IMR-90 (cell line): ENCODE measurements around the gene UPP2. TPM values are rescaled to one million over a fixed set of nuclear protein-coding genes. Genes with fewer than 3 reads are reported as not detected.

Experiments
- ATAC-seq: fragments of 200-7000 bp; cut with Tn5 transposase; 2 replicates; pipeline ENCODE4 v1.9.1; 2020; ENCODE audit warnings: low read depth, mild to moderate bottlenecking, moderate library complexity
- BruUV-seq: library from RNA; stranded (reverse); fragments of 400-500 nt; replicated peaks from 2 replicates; lab custom pipeline; 2021; lab: Mats Ljungman, UMichigan
- CTCF ChIA-PET: fragments of 300-600 bp; formaldehyde crosslinking; extraction: SDS; loops from one replicate; lab custom pipeline; 2021; ENCODE audit warnings: antibody characterized with exemption; lab: Yijun Ruan, JAX
- POLR2A ChIA-PET: fragments of 300-600 bp; sonication (Branson Sonifier 250); formaldehyde crosslinking; loops from one replicate; lab custom pipeline; 2022; ENCODE audit warnings: antibody characterized with exemption; ENCODE audit not compliant: unreplicated experiment; lab: Charles Lee
- DNase-seq: peaks from one replicate; pipeline ENCODE4 v3.0.0; 2013
- H2AFZ ChIP-seq: replicated peaks from 2 replicates; pipeline ENCODE3; 2013; ENCODE audit warnings: low read length, mild to moderate bottlenecking; ENCODE audit not compliant: poor library complexity
- H2AK5ac ChIP-seq: 2 replicates; pipeline ENCODE4 v1.6.1; 2013; ENCODE audit warnings: low read depth, low read length, inconsistent platforms
- H2AK9ac ChIP-seq: replicated peaks from 2 replicates; pipeline ENCODE3; 2013; ENCODE audit warnings: mild to moderate bottlenecking, low read depth, low read length, moderate library complexity; ENCODE audit not compliant: poor library complexity
- H2BK120ac ChIP-seq: 2 replicates; pipeline ENCODE4 v1.6.1; 2013; ENCODE audit warnings: low read depth, low read length, inconsistent platforms
- H2BK15ac ChIP-seq: 3 replicates; pipeline ENCODE4 v1.6.1; 2013; ENCODE audit warnings: low read depth, low read length, inconsistent platforms
- H2BK20ac ChIP-seq: 2 replicates; pipeline ENCODE4 v1.6.1; 2013; ENCODE audit warnings: low read depth, mild to moderate bottlenecking, inconsistent platforms, low read length, moderate library complexity
- H2BK5ac ChIP-seq: 2 replicates; pipeline ENCODE4 v1.6.1; 2013; ENCODE audit warnings: mild to moderate bottlenecking, low read depth, low read length, inconsistent platforms; ENCODE audit not compliant: poor library complexity, severe bottlenecking
- H3K14ac ChIP-seq: replicated peaks from 2 replicates; pipeline ENCODE4 v1.6.1; 2013; ENCODE audit warnings: low read depth, low read length, inconsistent platforms
- H3K18ac ChIP-seq: 2 replicates; pipeline ENCODE4 v1.6.1; 2013; ENCODE audit warnings: low read depth, low read length, control low read depth
- H3K23ac ChIP-seq: 2 replicates; pipeline ENCODE4 v1.6.1; 2013; ENCODE audit warnings: low read depth, low read length, inconsistent platforms
- H3K27ac ChIP-seq: 2 replicates; pipeline ENCODE4 v1.5.1; 2013; ENCODE audit warnings: mild to moderate bottlenecking, control low read depth, low read length; ENCODE audit not compliant: insufficient read depth
- H3K27me3 ChIP-seq: 2 replicates; pipeline ENCODE4 v1.6.1; 2013; ENCODE audit warnings: low read length; ENCODE audit not compliant: control insufficient read depth, insufficient read depth
- H3K36me3 ChIP-seq: 2 replicates; pipeline ENCODE4 v1.6.1; 2013; ENCODE audit warnings: low read length, mixed read lengths; ENCODE audit not compliant: control insufficient read depth, insufficient read depth
- H3K4ac ChIP-seq: 2 replicates; pipeline ENCODE4 v1.6.1; 2013; ENCODE audit warnings: low read depth, low read length, inconsistent platforms
- H3K4me1 ChIP-seq: 2 replicates; pipeline ENCODE4 v1.6.1; 2013; ENCODE audit warnings: low read length, mixed read lengths; ENCODE audit not compliant: control insufficient read depth, insufficient read depth
- H3K4me2 ChIP-seq: 2 replicates; pipeline ENCODE4 v1.6.1; 2013; ENCODE audit warnings: low read depth, mild to moderate bottlenecking, control low read depth, low read length, moderate library complexity
- H3K4me3 ChIP-seq: 2 replicates; pipeline ENCODE4 v1.5.1; 2013; ENCODE audit warnings: low read depth, mild to moderate bottlenecking, control low read depth, low read length, moderate library complexity; ENCODE audit not compliant: insufficient read depth
- H3K56ac ChIP-seq: 2 replicates; pipeline ENCODE4 v1.6.1; 2013; ENCODE audit warnings: low read length, inconsistent platforms; ENCODE audit not compliant: insufficient read depth; ENCODE audit errors: extremely low read depth
- H3K79me1 ChIP-seq, 2 experiments: 2 replicates each; pipeline ENCODE4 v1.6.1; 2013; ENCODE audit warnings: low read length in 2 of 2, inconsistent platforms in 1 of 2, low read depth in 1 of 2
- H3K9ac ChIP-seq: 2 replicates; pipeline ENCODE4 v1.6.1; 2013; ENCODE audit warnings: low read depth, low read length, control low read depth
- H3K9me1 ChIP-seq: 2 replicates; pipeline ENCODE4 v1.6.1; 2013; ENCODE audit warnings: low read length, inconsistent platforms; ENCODE audit not compliant: insufficient read depth
- H3K9me3 ChIP-seq: 2 replicates; pipeline ENCODE4 v1.6.1; 2013; ENCODE audit warnings: low read length; ENCODE audit not compliant: control insufficient read depth, insufficient read depth
- H4K20me1 ChIP-seq: 2 replicates; pipeline ENCODE4 v1.6.1; 2013; ENCODE audit warnings: low read length, inconsistent platforms; ENCODE audit not compliant: insufficient read depth
- H4K5ac ChIP-seq: 2 replicates; pipeline ENCODE4 v1.6.1; 2013; ENCODE audit warnings: mild to moderate bottlenecking, low read depth, low read length, control low read depth
- H4K8ac ChIP-seq, 2 experiments: 2 replicates each; pipeline ENCODE4 v1.6.1; 2013; ENCODE audit warnings: low read depth in 2 of 2, low read length in 2 of 2, control low read depth in 1 of 2, inconsistent platforms in 1 of 2
- H4K91ac ChIP-seq: 2 replicates; pipeline ENCODE4 v1.6.1; 2013; ENCODE audit warnings: low read depth, low read length, inconsistent platforms; ENCODE audit not compliant: insufficient read depth
- CHD1 ChIP-seq: IDR thresholded peaks from 2 replicates; pipeline ENCODE4 v1.6.1; 2012; ENCODE audit warnings: low read depth, low read length, improper control_type of control experiment
- CTCF ChIP-seq: conservative IDR thresholded peaks from 2 replicates; pipeline ENCODE4 v1.5.1; 2012; ENCODE audit warnings: mild to moderate bottlenecking, low read depth, low read length, improper control_type of control experiment
- FOS ChIP-seq: fragments of 150-350 bp; IDR thresholded peaks from 2 replicates; pipeline ENCODE4 v1.6.1; 2016; ENCODE audit warnings: low read depth, low read length
- POLR2A ChIP-seq: IDR thresholded peaks from 2 replicates; pipeline ENCODE4 v1.6.1; 2012; ENCODE audit warnings: mild to moderate bottlenecking, low read depth, low read length
- RAD21 ChIP-seq: IDR thresholded peaks from 2 replicates; pipeline ENCODE4 v1.6.1; 2012; ENCODE audit warnings: low read length, improper control_type of control experiment
- RCOR1 ChIP-seq: IDR thresholded peaks from 2 replicates; pipeline ENCODE4 v1.6.1; 2012; ENCODE audit warnings: mild to moderate bottlenecking, low read length, improper control_type of control experiment; ENCODE audit not compliant: insufficient replicate concordance
- RFX5 ChIP-seq: IDR thresholded peaks from 2 replicates; pipeline ENCODE4 v1.8.0; 2012; ENCODE audit warnings: low read depth, mild to moderate bottlenecking, low read length, moderate library complexity
- WGBS, 2 experiments: methylation state at CpG; one replicate each; pipeline versions ENCODE4 v1.1.5 to v1.1.7; 2013; ENCODE audit warnings: missing lambda C conversion rate in 2 of 2; ENCODE audit not compliant: insufficient read length in 1 of 2; ENCODE audit errors: extremely low coverage in 2 of 2; 5-methylcytosine and 5-hydroxymethylcytosine counted together
- dilution Hi-C: fragments of 300-500 bp; cut with HindIII; formaldehyde crosslinking; loops from one replicate; pipeline ENCODE4 v1.14.3; 2018; ENCODE audit warnings: low sequenced_read_pairs; ENCODE audit not compliant: unreplicated experiment
- in situ Hi-C: fragments of 300-500 bp; cut with MboI; formaldehyde crosslinking; loops from 3 replicates; pipeline ENCODE4 v1.14.3; 2019; ENCODE audit warnings: low sequenced_read_pairs, inconsistent platforms, mixed read lengths
- intact Hi-C: fragments of 100-400 bp; cut with micrococcal nuclease; formaldehyde crosslinking; loops from 2 replicates; pipeline ENCODE4 v1.10.0; 2022
- polyA plus RNA-seq, 3 experiments: library from polyadenylated mRNA; depleted of rRNA; stranded (reverse); fragments of >200 nt; gene quantifications; 2 replicates each; pipeline ENCODE4 v1.2.3, GENCODE V29; 2012; ENCODE audit warnings: low replicate concordance in 1 of 3
- total RNA-seq: library from RNA; depleted of rRNA; stranded (reverse); fragments of >200 nt; gene quantifications from 2 replicates; pipeline ENCODE4 v1.2.3, GENCODE V29; 2012

UPP2 gene
- total and polyA plus RNA-seq, 2 of the 4 experiments (the other 2 are of a cell fraction): not detected

DNA sequence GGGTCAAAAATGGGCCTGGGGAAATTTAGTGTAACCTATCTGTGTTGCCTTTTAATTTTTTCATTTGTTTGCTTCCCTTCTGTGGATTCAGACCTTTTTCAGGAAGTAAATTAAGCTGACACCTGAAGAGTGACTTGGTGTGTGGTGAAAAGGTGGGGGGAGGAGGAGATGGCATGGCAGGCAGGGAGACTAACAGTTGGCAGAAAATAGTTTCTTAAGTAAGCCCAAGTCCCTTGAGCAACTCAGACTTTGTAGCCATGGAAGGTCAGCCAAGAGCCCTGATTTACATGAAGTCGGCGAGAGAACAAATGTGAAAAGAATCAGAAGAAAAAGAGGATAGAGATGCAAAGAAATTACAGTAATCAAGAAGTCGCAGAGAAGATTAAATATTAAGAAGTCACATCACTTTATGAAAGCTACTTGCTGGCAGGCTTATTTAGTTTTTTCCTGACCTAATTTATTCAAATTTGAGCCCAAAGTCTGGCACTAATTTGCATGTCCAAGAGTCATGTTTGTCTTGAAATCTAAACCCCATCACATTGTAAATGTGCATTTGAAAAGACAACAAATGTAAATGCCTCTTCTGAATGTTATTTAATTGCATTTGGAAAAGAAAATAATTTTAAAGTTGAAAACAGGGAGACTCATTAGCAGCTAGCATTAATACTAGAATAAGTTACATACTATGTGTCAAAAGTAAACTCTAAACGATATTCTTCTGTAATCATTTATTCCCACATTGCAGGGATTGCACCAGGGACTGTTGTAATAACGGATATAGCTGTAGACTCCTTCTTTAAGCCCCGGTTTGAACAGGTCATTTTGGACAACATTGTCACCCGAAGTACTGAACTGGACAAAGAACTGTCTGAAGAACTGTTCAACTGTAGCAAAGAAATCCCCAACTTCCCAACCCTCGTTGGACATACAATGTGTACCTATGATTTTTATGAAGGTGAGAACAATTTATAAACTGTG is 19.3 kb downstream of the UPP2 start:
- no peak overlapping the region for H3K4ac ChIP-seq
- H4K91ac ChIP-seq: no peak overlapping the region
- H3K4me2 ChIP-seq: no peak overlapping the region
- H4K8ac ChIP-seq: no peak overlapping the region
- POLR2A ChIA-PET: no interaction called here
- H2AK9ac ChIP-seq: no peak overlapping the region
- intact Hi-C loops: no loop called here
- H3K27ac ChIP-seq: no peak overlapping the region
- no peaks in the 10 kb centered on the region for H3K9me1 ChIP-seq
- no peak overlapping the region for H2BK15ac ChIP-seq
- no peak overlapping the region for H4K5ac ChIP-seq
- no peak overlapping the region for H2AFZ ChIP-seq
- no peak overlapping the region for H3K56ac ChIP-seq
- in situ Hi-C loops: no loop called here
- H3K9ac ChIP-seq: no peak overlapping the region
- no peaks in the 10 kb centered on the region for H3K4me1 ChIP-seq
- no peak overlapping the region for H2BK5ac ChIP-seq
- no peak overlapping the region for H2BK120ac ChIP-seq
- H3K14ac ChIP-seq: no peak overlapping the region
- no peak overlapping the region for H3K18ac ChIP-seq
- no peak overlapping the region for H3K4me3 ChIP-seq
- no peak overlapping the region for H2AK5ac ChIP-seq
- no peaks in the 10 kb centered on the region for H3K27me3 ChIP-seq
- DNase-seq (no peak), ATAC-seq (no peak)
- H3K9me3 ChIP-seq: no peaks in the 10 kb centered on the region
- dilution Hi-C loops: no loop called here
- H4K20me1 ChIP-seq: no peaks in the 10 kb centered on the region
- CTCF ChIA-PET: no interaction called here
- H3K23ac ChIP-seq: no peak overlapping the region
- no peak overlapping the region for H2BK20ac ChIP-seq
- WGBS, 2 experiments: no CpG with 5 or more reads among the region's 8 CpGs
- H3K79me1 ChIP-seq: no peaks in the 10 kb centered on the region
- H3K36me3 ChIP-seq: no peaks in the 10 kb centered on the region
- BruUV-seq: no TSS peak
- TF ChIP-seq CHD1 (no peak), FOS (no peak), POLR2A (no peak), RFX5 (no peak), CTCF (no peak), RCOR1 (no peak), RAD21 (no peak)
